Stomach (tissue), 4 donors: ENCODE measurements around the gene CPED1.

ENCODE experiments used
- POLR2A ChIP-seq, 4 donors: fragments of 450-650 bp; IDR thresholded peaks; one replicate each; pipeline ENCODE4 v1.6.1; 2016; ENCODE audit warnings: antibody characterized with exemption in 4 of 4, control low read depth in 2 of 4, mild to moderate bottlenecking in 1 of 4, moderate library complexity in 1 of 4
- TF ChIP-seq, protein P1 (sequence below), 7 experiments: fragments of 450-650 bp in 4 of 7; fragments of 200-600 bp in 3 of 7; sonication (generic) in 3 of 7; IDR thresholded peaks; one replicate each; pipeline ENCODE4 v1.5.1; 2016 to 2019; ENCODE audit warnings: antibody characterized with exemption in 7 of 7, control low read depth in 2 of 7, mild to moderate bottlenecking in 1 of 7

GRCh38 chr7:120944826-120945562 is 43.5 kb upstream of the CPED1 start:
- TF ChIP-seq, protein P1, sequence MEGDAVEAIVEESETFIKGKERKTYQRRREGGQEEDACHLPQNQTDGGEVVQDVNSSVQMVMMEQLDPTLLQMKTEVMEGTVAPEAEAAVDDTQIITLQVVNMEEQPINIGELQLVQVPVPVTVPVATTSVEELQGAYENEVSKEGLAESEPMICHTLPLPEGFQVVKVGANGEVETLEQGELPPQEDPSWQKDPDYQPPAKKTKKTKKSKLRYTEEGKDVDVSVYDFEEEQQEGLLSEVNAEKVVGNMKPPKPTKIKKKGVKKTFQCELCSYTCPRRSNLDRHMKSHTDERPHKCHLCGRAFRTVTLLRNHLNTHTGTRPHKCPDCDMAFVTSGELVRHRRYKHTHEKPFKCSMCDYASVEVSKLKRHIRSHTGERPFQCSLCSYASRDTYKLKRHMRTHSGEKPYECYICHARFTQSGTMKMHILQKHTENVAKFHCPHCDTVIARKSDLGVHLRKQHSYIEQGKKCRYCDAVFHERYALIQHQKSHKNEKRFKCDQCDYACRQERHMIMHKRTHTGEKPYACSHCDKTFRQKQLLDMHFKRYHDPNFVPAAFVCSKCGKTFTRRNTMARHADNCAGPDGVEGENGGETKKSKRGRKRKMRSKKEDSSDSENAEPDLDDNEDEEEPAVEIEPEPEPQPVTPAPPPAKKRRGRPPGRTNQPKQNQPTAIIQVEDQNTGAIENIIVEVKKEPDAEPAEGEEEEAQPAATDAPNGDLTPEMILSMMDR (IDR thresholded peaks at IDR 0.05): no peak
- no peak for TF ChIP-seq POLR2A (IDR thresholded peaks at IDR 0.05)
